ENCODE measurements around the gene DCAF17.

GRCh38 chr2:171411214-171411613 is 22.8 kb upstream of the DCAF17 start:
- TF ChIP-seq CTCF (conservative IDR thresholded peaks at IDR 0.05; ENCODE audit: low read length), result no peak
- TF ChIP-seq EZH2phosphoT487 (IDR thresholded peaks at IDR 0.05; ENCODE audit: borderline replicate concordance, low read depth, low read length), result no peak
